MM.1S (cell line): ENCODE data around the gene CADPS.

Experiments used
- DNase-seq: peaks from one replicate; pipeline ENCODE4 v3.0.0-alpha.2; 2015
- H2AFZ ChIP-seq: fragments of 300-600 bp; sonication (generic); 2 replicates; pipeline ENCODE4 v1.6.0; 2016; ENCODE audit warnings: antibody characterized with exemption, low read length
- H3F3A ChIP-seq: fragments of 300-600 bp; sonication (generic); 2 replicates; pipeline ENCODE4 v1.6.1; 2016; ENCODE audit warnings: mild to moderate bottlenecking, antibody characterized with exemption, low read length, moderate library complexity, mixed read lengths; ENCODE audit not compliant: insufficient read depth
- H3K27ac ChIP-seq: fragments of 300-600 bp; sonication (generic); 2 replicates; pipeline ENCODE4 v1.5.1; 2016; ENCODE audit warnings: mild to moderate bottlenecking, low read length
- H3K27me3 ChIP-seq: fragments of 300-600 bp; sonication (generic); replicated peaks from 2 replicates; pipeline ENCODE4 v1.6.0; 2016; ENCODE audit warnings: low read length; ENCODE audit not compliant: insufficient read depth
- H3K36me3 ChIP-seq: fragments of 300-600 bp; sonication (generic); replicated peaks from 2 replicates; pipeline ENCODE4 v1.6.1; 2016; ENCODE audit warnings: mild to moderate bottlenecking, low read length, mixed read lengths; ENCODE audit not compliant: insufficient read depth
- H3K4me1 ChIP-seq: fragments of 300-600 bp; sonication (generic); 2 replicates; pipeline ENCODE4 v1.6.1; 2016; ENCODE audit warnings: low read length, mixed read lengths
- H3K4me2 ChIP-seq: fragments of 300-600 bp; sonication (generic); 2 replicates; pipeline ENCODE4 v1.6.0; 2016; ENCODE audit warnings: low read depth, low read length
- H3K4me3 ChIP-seq: fragments of 300-600 bp; sonication (generic); 2 replicates; pipeline ENCODE4 v1.5.1; 2016; ENCODE audit warnings: low read length, mixed read lengths
- H3K79me2 ChIP-seq: fragments of 300-600 bp; sonication (generic); 2 replicates; pipeline ENCODE4 v1.6.1; 2016; ENCODE audit warnings: mixed run types, low read length, mixed read lengths
- H3K9ac ChIP-seq: fragments of 300-600 bp; sonication (generic); 2 replicates; pipeline ENCODE4 v1.6.1; 2016; ENCODE audit warnings: low read length, mixed read lengths
- H3K9me2 ChIP-seq: fragments of 300-600 bp; sonication (generic); replicated peaks from 2 replicates; pipeline ENCODE4 v1.6.1; 2016; ENCODE audit warnings: mild to moderate bottlenecking, low read length, mixed read lengths; ENCODE audit not compliant: insufficient read depth
- H3K9me3 ChIP-seq: fragments of 300-600 bp; sonication (generic); replicated peaks from 2 replicates; pipeline ENCODE4 v1.6.1; 2016; ENCODE audit warnings: mild to moderate bottlenecking, low read length, mixed read lengths; ENCODE audit not compliant: insufficient read depth
- H4K20me1 ChIP-seq: fragments of 300-600 bp; sonication (generic); 2 replicates; pipeline ENCODE4 v1.6.1; 2016; ENCODE audit warnings: mild to moderate bottlenecking, low read length, moderate library complexity, mixed read lengths; ENCODE audit not compliant: insufficient read depth
- EZH2 ChIP-seq: fragments of 300-600 bp; sonication (generic); optimal IDR thresholded peaks from 2 replicates; pipeline ENCODE3; 2017; ENCODE audit warnings: low read depth, mild to moderate bottlenecking, antibody characterized with exemption, low read length, mixed read lengths
- EZH2phosphoT487 ChIP-seq: fragments of 300-600 bp; sonication (generic); IDR thresholded peaks from 2 replicates; pipeline ENCODE4 v1.6.1; 2018; ENCODE audit warnings: antibody characterized with exemption, low read length
- TF ChIP-seq, protein P1 (sequence below): fragments of 300-600 bp; sonication (generic); IDR thresholded peaks from 2 replicates; pipeline ENCODE4 v1.5.1; 2016; ENCODE audit warnings: antibody characterized with exemption, low read length, mixed read lengths

The CADPS gene

DNA sequence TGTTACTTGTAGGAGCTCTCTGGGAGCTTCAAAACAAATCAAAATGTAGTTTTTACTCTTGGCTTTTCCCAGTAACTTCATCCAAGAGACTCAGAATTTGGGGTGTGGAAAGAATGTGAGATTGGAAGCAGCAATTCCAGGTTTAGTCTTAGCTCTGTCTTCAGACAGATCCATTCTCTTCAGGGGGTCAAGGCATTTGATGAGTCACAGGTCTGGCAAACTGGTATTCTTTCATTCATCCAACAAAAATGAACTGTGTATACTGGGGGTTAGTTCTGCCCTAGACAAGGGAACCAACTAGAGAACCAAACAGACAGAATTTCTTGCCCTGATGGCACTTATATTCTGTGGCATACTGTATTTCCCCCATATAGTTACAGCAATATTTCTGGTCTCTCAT lies 36.3 kb upstream of the CADPS start:
- no peak overlapping the region for H3K4me3 ChIP-seq
- no peaks in the 10 kb centered on the region for H3K4me1 ChIP-seq
- H3K9me3 ChIP-seq: no peaks in the 10 kb centered on the region
- no peaks in the 10 kb centered on the region for H3F3A ChIP-seq
- TF ChIP-seq EZH2phosphoT487: no peak
- TF ChIP-seq EZH2: no peak
- TF ChIP-seq, protein P1, sequence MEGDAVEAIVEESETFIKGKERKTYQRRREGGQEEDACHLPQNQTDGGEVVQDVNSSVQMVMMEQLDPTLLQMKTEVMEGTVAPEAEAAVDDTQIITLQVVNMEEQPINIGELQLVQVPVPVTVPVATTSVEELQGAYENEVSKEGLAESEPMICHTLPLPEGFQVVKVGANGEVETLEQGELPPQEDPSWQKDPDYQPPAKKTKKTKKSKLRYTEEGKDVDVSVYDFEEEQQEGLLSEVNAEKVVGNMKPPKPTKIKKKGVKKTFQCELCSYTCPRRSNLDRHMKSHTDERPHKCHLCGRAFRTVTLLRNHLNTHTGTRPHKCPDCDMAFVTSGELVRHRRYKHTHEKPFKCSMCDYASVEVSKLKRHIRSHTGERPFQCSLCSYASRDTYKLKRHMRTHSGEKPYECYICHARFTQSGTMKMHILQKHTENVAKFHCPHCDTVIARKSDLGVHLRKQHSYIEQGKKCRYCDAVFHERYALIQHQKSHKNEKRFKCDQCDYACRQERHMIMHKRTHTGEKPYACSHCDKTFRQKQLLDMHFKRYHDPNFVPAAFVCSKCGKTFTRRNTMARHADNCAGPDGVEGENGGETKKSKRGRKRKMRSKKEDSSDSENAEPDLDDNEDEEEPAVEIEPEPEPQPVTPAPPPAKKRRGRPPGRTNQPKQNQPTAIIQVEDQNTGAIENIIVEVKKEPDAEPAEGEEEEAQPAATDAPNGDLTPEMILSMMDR: no peak
- no peak overlapping the region for H3K9ac ChIP-seq
- no peak for DNase-seq
- H3K27ac ChIP-seq: no peak overlapping the region
- H2AFZ ChIP-seq: no peak overlapping the region
- no peaks in the 10 kb centered on the region for H3K36me3 ChIP-seq
- no peaks in the 10 kb centered on the region for H4K20me1 ChIP-seq
- no peak overlapping the region for H3K4me2 ChIP-seq
- H3K9me2 ChIP-seq: no peaks in the 10 kb centered on the region
- no peaks in the 10 kb centered on the region for H3K79me2 ChIP-seq
- H3K27me3 ChIP-seq: no peaks in the 10 kb centered on the region

- Histone ChIP-seq H3K27ac (no peak overlapping the region), H3K9ac (no peak overlapping the region), H3K79me2 (no peaks in the 10 kb centered on the region), H3K9me2 (no peaks in the 10 kb centered on the region), H3K4me1 (no peaks in the 10 kb centered on the region), H2AFZ (no peak overlapping the region), H3K27me3 (no peaks in the 10 kb centered on the region), H3K4me2 (no peak overlapping the region), H3F3A (no peaks in the 10 kb centered on the region), H4K20me1 (no peaks in the 10 kb centered on the region), H3K9me3 (no peaks in the 10 kb centered on the region), H3K4me3 (no peak overlapping the region), H3K36me3 (no peaks in the 10 kb centered on the region)
- DNase-seq: no peak
- no peak for TF ChIP-seq EZH2phosphoT487
- TF ChIP-seq EZH2: no peak
- TF ChIP-seq, protein P1: no peak
Observed at GRCh38 chr3:62905331-62905730, 30.1 kb upstream of the CADPS start.

DNA sequence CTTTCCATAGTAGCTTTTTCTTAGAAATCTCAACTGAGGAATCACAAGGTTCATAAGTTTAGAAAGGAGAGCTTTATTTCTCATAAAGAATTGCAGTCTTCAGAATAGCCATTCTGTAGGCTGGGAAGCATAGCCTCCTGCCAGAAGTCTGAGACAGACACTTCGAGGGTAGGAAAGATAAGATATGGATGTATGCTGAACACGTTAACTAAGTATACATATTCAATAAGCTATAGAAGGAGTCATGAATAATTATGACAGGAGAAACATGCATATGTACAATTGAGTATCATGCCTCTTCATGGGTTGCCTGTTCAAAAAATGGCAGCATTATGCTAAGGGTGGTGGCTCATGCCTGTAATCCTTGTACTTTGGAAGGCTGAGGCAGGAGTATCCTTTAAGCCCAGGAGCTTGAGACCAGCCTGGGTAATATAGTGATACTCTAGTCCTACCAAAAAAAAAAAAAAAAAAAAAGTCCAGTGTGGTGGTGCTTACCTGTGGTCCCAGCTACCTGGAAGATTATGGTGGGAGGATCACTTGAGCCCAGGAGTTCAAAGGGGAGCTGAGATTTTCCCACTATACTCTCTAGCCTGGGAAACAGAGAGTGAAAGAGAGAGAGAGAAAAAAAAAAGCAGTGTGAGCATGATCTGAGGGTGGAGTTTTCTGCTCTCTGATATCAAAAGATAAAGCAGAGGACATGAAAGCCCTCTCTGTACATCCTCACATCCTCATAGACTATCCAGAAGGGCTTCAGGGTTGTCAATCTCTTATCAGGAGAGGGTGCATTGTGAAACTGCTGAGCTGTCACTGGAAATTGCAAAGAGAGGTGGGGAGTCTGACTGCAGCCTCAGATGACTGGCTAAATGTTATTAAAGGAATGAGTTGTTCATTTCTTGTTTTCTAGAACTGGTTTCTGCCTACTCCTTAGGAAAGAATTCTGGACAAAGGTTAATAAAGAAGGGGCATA lies 23.6 kb upstream of the CADPS start:
- no peak overlapping the region for H3K9ac ChIP-seq
- H3F3A ChIP-seq: no peaks in the 10 kb centered on the region
- no peak overlapping the region for H3K27ac ChIP-seq
- no peaks in the 10 kb centered on the region for H3K9me3 ChIP-seq
- no peaks in the 10 kb centered on the region for H3K9me2 ChIP-seq
- H3K4me2 ChIP-seq: no peak overlapping the region
- H3K4me1 ChIP-seq: no peaks in the 10 kb centered on the region
- TF ChIP-seq EZH2 (no peak), EZH2phosphoT487 (no peak)
- TF ChIP-seq, protein P1: no peak
- no peaks in the 10 kb centered on the region for H3K27me3 ChIP-seq
- H3K79me2 ChIP-seq: no peaks in the 10 kb centered on the region
- no peak overlapping the region for H3K4me3 ChIP-seq
- no peaks in the 10 kb centered on the region for H4K20me1 ChIP-seq
- no peak for DNase-seq
- H2AFZ ChIP-seq: no peak overlapping the region
- H3K36me3 ChIP-seq: no peaks in the 10 kb centered on the region
